Neural cell (in vitro differentiated cells): ENCODE results near the gene MAP2. TPM values are rescaled to one million over a fixed set of nuclear protein-coding genes. Genes with fewer than 3 reads are reported as not detected.

ENCODE experiments used
- H2AFZ ChIP-seq: fragments of 200-600, 300-800 bp; sonication (generic), shearing (Covaris generic); 2 replicates; pipeline ENCODE4 v1.6.0; 2014; ENCODE audit warnings: low read depth, mild to moderate bottlenecking, antibody characterized with exemption, low read length, moderate library complexity
- H3F3A ChIP-seq: fragments of 200-600 bp; shearing (Covaris generic); 2 replicates; pipeline ENCODE4 v1.6.1; 2016; ENCODE audit warnings: mild to moderate bottlenecking, moderate library complexity, mixed read lengths, antibody characterized with exemption, low read length; ENCODE audit not compliant: insufficient read depth, poor library complexity, severe bottlenecking
- H3K27ac ChIP-seq: fragments of 200-600, 300-800 bp; sonication (generic), shearing (Covaris generic); 2 replicates; pipeline ENCODE4 v1.5.1; 2014; ENCODE audit warnings: mild to moderate bottlenecking, low read length, moderate library complexity
- H3K27me3 ChIP-seq: fragments of 300-800, 200-600 bp; sonication (generic), shearing (Covaris generic); 2 replicates; pipeline ENCODE4 v1.6.0; 2014; ENCODE audit warnings: mild to moderate bottlenecking, low read depth, low read length, moderate library complexity; ENCODE audit not compliant: insufficient read depth
- H3K36me3 ChIP-seq: fragments of 300-800, 200-600 bp; sonication (generic), shearing (Covaris generic); 2 replicates; pipeline ENCODE4 v1.5.1; 2014; ENCODE audit warnings: mild to moderate bottlenecking, antibody characterized with exemption, low read length, moderate library complexity; ENCODE audit not compliant: insufficient read depth
- H3K4me2 ChIP-seq: fragments of 300-800, 200-600 bp; sonication (generic), shearing (Covaris generic); 2 replicates; pipeline ENCODE4 v1.6.0; 2014; ENCODE audit warnings: mild to moderate bottlenecking, low read length
- H3K4me3 ChIP-seq: fragments of 300-800, 200-600 bp; sonication (generic), shearing (Covaris generic); 2 replicates; pipeline ENCODE4 v1.5.1; 2014; ENCODE audit warnings: mild to moderate bottlenecking, low read length, moderate library complexity
- H3K79me2 ChIP-seq: fragments of 200-600 bp; shearing (Covaris generic); replicated peaks from 2 replicates; pipeline ENCODE4 v1.6.0; 2014; ENCODE audit warnings: mild to moderate bottlenecking, low read length, moderate library complexity; ENCODE audit not compliant: insufficient read depth
- H3K9ac ChIP-seq: fragments of 300-800, 200-600 bp; sonication (generic), shearing (Covaris generic); 2 replicates; pipeline ENCODE4 v1.6.1; 2016; ENCODE audit warnings: mild to moderate bottlenecking, low read length, mixed read lengths
- H3K9me2 ChIP-seq: fragments of 200-600 bp; shearing (Covaris generic); 2 replicates; pipeline ENCODE4 v1.6.1; 2016; ENCODE audit warnings: mild to moderate bottlenecking, low read length, mixed read lengths; ENCODE audit not compliant: insufficient read depth
- H3K9me3 ChIP-seq: fragments of 200-600, 300-800 bp; sonication (generic), shearing (Covaris generic); 2 replicates; pipeline ENCODE4 v1.6.1; 2016; ENCODE audit warnings: mild to moderate bottlenecking, mixed run types, low read length, moderate library complexity, mixed read lengths
- H4K20me1 ChIP-seq: fragments of 200-600 bp; shearing (Covaris generic); 2 replicates; pipeline ENCODE4 v1.6.1; 2016; ENCODE audit warnings: mild to moderate bottlenecking, mixed run types; ENCODE audit not compliant: insufficient read depth
- EP300 ChIP-seq: fragments of 450-650 bp; conservative IDR thresholded peaks from 2 replicates; pipeline ENCODE4 v1.6.1; 2014; ENCODE audit warnings: antibody characterized with exemption, mild to moderate bottlenecking, moderate library complexity; ENCODE audit not compliant: poor library complexity, severe bottlenecking
- EZH2 ChIP-seq: fragments of 200-600, 300-800 bp; shearing (Covaris generic), sonication (generic); IDR thresholded peaks from 2 replicates; pipeline ENCODE4 v1.6.1; 2014; ENCODE audit warnings: antibody characterized with exemption, low read length, borderline replicate concordance, mild to moderate bottlenecking; ENCODE audit not compliant: insufficient read depth, poor library complexity, severe bottlenecking
- MXI1 ChIP-seq: fragments of 450-650 bp; conservative IDR thresholded peaks from 2 replicates; pipeline ENCODE4 v1.6.1; 2014; ENCODE audit warnings: antibody characterized with exemption, mild to moderate bottlenecking; ENCODE audit not compliant: poor library complexity, severe bottlenecking
- POLR2AphosphoS5 ChIP-seq: IDR thresholded peaks from 2 replicates; pipeline ENCODE4 v1.6.1; 2012
- RAD21 ChIP-seq: fragments of 450-650 bp; conservative IDR thresholded peaks from 2 replicates; pipeline ENCODE4 v1.6.1; 2014; ENCODE audit warnings: antibody characterized with exemption, mild to moderate bottlenecking, moderate library complexity
- SMC3 ChIP-seq: fragments of 450-650 bp; conservative IDR thresholded peaks from 2 replicates; pipeline ENCODE4 v1.6.1; 2014; ENCODE audit warnings: antibody characterized with exemption, mild to moderate bottlenecking, moderate library complexity; ENCODE audit not compliant: poor library complexity
- TAF1 ChIP-seq: IDR thresholded peaks from 2 replicates; pipeline ENCODE4 v1.6.1; 2012; ENCODE audit warnings: low read depth
- polyA plus RNA-seq: library from polyadenylated mRNA; depleted of rRNA; stranded (reverse); fragments of >200 nt; gene quantifications from 2 replicates; pipeline ENCODE4 v1.2.3, GENCODE V29; 2014
- TF ChIP-seq, protein P1 (sequence below): IDR thresholded peaks from 2 replicates; pipeline ENCODE4 v1.6.1; 2012; ENCODE audit warnings: borderline replicate concordance
- TF ChIP-seq, protein P2 (sequence below): fragments of 450-650 bp; IDR thresholded peaks from 2 replicates; pipeline ENCODE4 v1.5.1; 2014; ENCODE audit warnings: antibody characterized with exemption, mild to moderate bottlenecking, moderate library complexity; ENCODE audit not compliant: poor library complexity, severe bottlenecking

Gene MAP2
- polyA plus RNA-seq, 1 donor from 2014 or later = 450 TPM

DNA sequence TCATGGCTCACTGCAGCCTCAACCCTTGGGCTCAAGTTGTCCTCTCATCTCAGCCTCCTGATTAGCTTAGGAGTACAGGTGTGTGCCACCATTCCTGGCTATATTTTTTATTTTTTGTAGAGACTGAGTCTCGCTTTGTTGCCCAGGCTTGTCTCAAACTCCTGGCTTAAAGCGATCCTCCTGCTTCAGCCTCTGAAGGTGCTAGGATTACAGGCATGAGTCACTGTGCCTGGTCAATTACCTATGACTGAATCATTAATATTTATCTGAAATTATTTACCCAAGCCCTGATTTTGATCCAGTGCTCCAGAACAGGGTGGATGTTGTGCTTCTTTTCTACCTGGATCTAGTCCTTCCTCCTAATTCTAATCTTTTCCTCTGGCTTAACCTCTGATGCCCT is 87.8 kb downstream of the MAP2 start:
- H3K9me3 ChIP-seq = no peaks in the 10 kb centered on the region
- H3K4me3 ChIP-seq = no peak overlapping the region
- no peak overlapping the region for H3K27ac ChIP-seq
- peaks cover 4% of the 10 kb centered on the region for H4K20me1 ChIP-seq
- H3K27me3 ChIP-seq = no peaks in the 10 kb centered on the region
- no peak overlapping the region for H2AFZ ChIP-seq
- H3K36me3 ChIP-seq = no peaks in the 10 kb centered on the region
- no peak for TF ChIP-seq SMC3
- TF ChIP-seq, protein P1, sequence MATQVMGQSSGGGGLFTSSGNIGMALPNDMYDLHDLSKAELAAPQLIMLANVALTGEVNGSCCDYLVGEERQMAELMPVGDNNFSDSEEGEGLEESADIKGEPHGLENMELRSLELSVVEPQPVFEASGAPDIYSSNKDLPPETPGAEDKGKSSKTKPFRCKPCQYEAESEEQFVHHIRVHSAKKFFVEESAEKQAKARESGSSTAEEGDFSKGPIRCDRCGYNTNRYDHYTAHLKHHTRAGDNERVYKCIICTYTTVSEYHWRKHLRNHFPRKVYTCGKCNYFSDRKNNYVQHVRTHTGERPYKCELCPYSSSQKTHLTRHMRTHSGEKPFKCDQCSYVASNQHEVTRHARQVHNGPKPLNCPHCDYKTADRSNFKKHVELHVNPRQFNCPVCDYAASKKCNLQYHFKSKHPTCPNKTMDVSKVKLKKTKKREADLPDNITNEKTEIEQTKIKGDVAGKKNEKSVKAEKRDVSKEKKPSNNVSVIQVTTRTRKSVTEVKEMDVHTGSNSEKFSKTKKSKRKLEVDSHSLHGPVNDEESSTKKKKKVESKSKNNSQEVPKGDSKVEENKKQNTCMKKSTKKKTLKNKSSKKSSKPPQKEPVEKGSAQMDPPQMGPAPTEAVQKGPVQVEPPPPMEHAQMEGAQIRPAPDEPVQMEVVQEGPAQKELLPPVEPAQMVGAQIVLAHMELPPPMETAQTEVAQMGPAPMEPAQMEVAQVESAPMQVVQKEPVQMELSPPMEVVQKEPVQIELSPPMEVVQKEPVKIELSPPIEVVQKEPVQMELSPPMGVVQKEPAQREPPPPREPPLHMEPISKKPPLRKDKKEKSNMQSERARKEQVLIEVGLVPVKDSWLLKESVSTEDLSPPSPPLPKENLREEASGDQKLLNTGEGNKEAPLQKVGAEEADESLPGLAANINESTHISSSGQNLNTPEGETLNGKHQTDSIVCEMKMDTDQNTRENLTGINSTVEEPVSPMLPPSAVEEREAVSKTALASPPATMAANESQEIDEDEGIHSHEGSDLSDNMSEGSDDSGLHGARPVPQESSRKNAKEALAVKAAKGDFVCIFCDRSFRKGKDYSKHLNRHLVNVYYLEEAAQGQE = no peak
- H3K9me2 ChIP-seq = no peaks in the 10 kb centered on the region
- H3K9ac ChIP-seq = no peak overlapping the region
- H3K79me2 ChIP-seq = peaks cover 38% of the 10 kb centered on the region
- no peaks in the 10 kb centered on the region for H3F3A ChIP-seq
- H3K4me2 ChIP-seq = no peak overlapping the region

DNA sequence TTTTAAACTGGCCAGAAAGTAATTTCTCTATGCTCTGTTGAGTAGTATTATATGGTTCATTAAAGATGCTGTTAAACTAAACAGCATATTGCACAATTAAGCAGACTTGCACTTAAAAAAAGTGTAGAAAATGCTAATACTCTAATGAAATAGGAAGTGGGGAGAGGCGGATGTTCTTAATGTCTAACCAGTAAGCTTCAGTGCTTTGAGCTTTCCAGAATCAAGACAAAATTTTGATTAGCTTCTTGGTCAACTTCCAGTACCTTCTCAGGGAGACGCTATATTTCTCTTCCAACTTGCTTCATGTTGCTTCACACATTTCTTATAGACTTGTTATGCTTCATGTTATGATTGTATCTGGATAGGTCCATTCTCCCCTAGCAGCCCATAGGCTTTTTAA is 89.1 kb downstream of the MAP2 start:
- no peak for TF ChIP-seq TAF1
- TF ChIP-seq EP300 = no peak
- TF ChIP-seq POLR2AphosphoS5 = no peak
- TF ChIP-seq, protein P2, sequence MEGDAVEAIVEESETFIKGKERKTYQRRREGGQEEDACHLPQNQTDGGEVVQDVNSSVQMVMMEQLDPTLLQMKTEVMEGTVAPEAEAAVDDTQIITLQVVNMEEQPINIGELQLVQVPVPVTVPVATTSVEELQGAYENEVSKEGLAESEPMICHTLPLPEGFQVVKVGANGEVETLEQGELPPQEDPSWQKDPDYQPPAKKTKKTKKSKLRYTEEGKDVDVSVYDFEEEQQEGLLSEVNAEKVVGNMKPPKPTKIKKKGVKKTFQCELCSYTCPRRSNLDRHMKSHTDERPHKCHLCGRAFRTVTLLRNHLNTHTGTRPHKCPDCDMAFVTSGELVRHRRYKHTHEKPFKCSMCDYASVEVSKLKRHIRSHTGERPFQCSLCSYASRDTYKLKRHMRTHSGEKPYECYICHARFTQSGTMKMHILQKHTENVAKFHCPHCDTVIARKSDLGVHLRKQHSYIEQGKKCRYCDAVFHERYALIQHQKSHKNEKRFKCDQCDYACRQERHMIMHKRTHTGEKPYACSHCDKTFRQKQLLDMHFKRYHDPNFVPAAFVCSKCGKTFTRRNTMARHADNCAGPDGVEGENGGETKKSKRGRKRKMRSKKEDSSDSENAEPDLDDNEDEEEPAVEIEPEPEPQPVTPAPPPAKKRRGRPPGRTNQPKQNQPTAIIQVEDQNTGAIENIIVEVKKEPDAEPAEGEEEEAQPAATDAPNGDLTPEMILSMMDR = no peak
- no peak for TF ChIP-seq EZH2
- TF ChIP-seq RAD21 = no peak
- TF ChIP-seq, protein P1 = no peak
- TF ChIP-seq MXI1 = no peak
- TF ChIP-seq SMC3 = no peak
- no peaks in the 10 kb centered on the region for H3K27me3 ChIP-seq
- no peaks in the 10 kb centered on the region for H3K9me3 ChIP-seq
- peaks cover 4% of the 10 kb centered on the region for H4K20me1 ChIP-seq
- H3K27ac ChIP-seq = no peak overlapping the region
- no peaks in the 10 kb centered on the region for H3F3A ChIP-seq
- H2AFZ ChIP-seq = no peak overlapping the region
- no peak overlapping the region for H3K4me3 ChIP-seq
- no peaks in the 10 kb centered on the region for H3K9me2 ChIP-seq
- no peak overlapping the region for H3K4me2 ChIP-seq
- H3K9ac ChIP-seq = no peak overlapping the region
- peaks cover 25% of the 10 kb centered on the region for H3K79me2 ChIP-seq
- peaks cover 4% of the 10 kb centered on the region for H3K36me3 ChIP-seq
